Measurements from ENCODE around the gene ZBED2. TPM values are rescaled to one million over a fixed set of nuclear protein-coding genes. Genes with fewer than 3 reads are reported as not detected.

ZBED2 gene
- total and polyA plus RNA-seq, 2 of the 8 experiments (the other 6 are each of a cell fraction or from before 2014, with no cell fraction given), result not detected

DNA sequence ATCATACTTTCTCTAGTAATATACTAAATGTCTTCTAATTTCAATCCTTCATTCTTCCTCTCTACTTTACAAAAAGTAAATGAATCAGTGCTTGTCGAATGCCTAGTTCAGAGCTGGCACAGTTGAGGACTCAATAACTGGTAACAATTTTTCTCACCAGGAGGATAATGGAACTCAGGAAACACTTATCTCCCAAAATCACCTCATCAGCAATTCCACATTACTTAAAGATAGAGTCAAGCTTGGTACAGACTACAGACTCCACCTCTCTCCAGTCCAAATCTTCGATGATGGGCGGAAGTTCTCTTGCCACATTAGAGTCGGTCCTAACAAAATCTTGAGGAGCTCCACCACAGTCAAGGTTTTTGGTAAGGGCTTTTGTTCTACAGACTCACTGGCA, 16.3 kb downstream of the ZBED2 start:
- H3K27me3 ChIP-seq (replicated peaks in 1 of 4; ENCODE audit: control insufficient read depth in 3 of 4, extremely low read depth in 1 of 4, insufficient read depth in 3 of 4, low read length in 3 of 4), result no peaks in the 10 kb centered on the region
- no peaks in the 10 kb centered on the region for H3K79me1 ChIP-seq (ENCODE audit: low read depth, low read length)
- no peak overlapping the region for H3K23ac ChIP-seq (ENCODE audit: insufficient read length)
- H3K4me3 ChIP-seq (ENCODE audit: extremely low read depth in 1 of 4, insufficient read depth in 2 of 4, low read depth in 3 of 4, low read length in 4 of 4), result no peak overlapping the region
- no peak overlapping the region for H3K14ac ChIP-seq (ENCODE audit: insufficient read length)
- H4K5ac ChIP-seq (ENCODE audit: insufficient read length, low read depth, low read length), result no peak overlapping the region
- H3K36me3 ChIP-seq (ENCODE audit: control insufficient read depth in 2 of 4, insufficient read depth in 4 of 4, low read length in 3 of 4), result no peaks in the 10 kb centered on the region
- H2BK5ac ChIP-seq (ENCODE audit: low read depth, low read length), result no peak overlapping the region
- no peak overlapping the region for H4K91ac ChIP-seq (replicated peaks; ENCODE audit: insufficient read length, low read length)
- WGBS, 2 experiments (ENCODE audit: extremely low coverage in 1 of 2, insufficient coverage in 1 of 2, insufficient read length in 1 of 2, insufficient replicate concordance in 2 of 2, low coverage in 1 of 2, low lambda C conversion rate in 2 of 2, missing lambda C conversion rate in 1 of 2), result 94% methylated on average over 4 of the region's 4 CpGs; no CpG with 5 or more reads in 1 of the 2 experiments
- no peak overlapping the region for H3K4me2 ChIP-seq (ENCODE audit: insufficient read depth in 1 of 2, low read depth in 2 of 2, low read length in 2 of 2)
- no peak overlapping the region for H4K8ac ChIP-seq (ENCODE audit: extremely low read depth, insufficient read depth, low read length)
- no peak overlapping the region for H3K9ac ChIP-seq (replicated peaks in 1 of 4; ENCODE audit: extremely low read depth in 1 of 4, low read depth in 3 of 4, low read length in 3 of 4)
- H3K27ac ChIP-seq (ENCODE audit: low read depth, low read length), result no peak overlapping the region
- H2AFZ ChIP-seq (ENCODE audit: low read length), result no peak overlapping the region
- H3K23me2 ChIP-seq (ENCODE audit: low read depth, low read length), result no peaks in the 10 kb centered on the region
- H3K18ac ChIP-seq (ENCODE audit: extremely low read depth, low read length), result no peak overlapping the region
- no peak overlapping the region for H2BK120ac ChIP-seq (replicated peaks; ENCODE audit: low read depth, low read length)
- no peak overlapping the region for H2BK15ac ChIP-seq (ENCODE audit: low read length)
- no peak overlapping the region for H2AK5ac ChIP-seq (ENCODE audit: low read depth, low read length)
- ChIA-PET POLR2A (ENCODE audit: partially characterized antibody) (no interaction called here), CTCF (ENCODE audit: partially characterized antibody) (interaction anchor here (1.3 to 3.1 kb wide), 10 partner anchors 11 to 138 kb away, joined by 3 to 27 read pairs (median 6); no protein-coding TSS in a partner anchor)
- H3K9me3 ChIP-seq (ENCODE audit: insufficient read depth in 2 of 2, low read depth in 1 of 2, low read length in 1 of 2), result peaks cover 0 to 7% of the 10 kb centered on the region in 2 experiments; a peak in 1 of 4 replicates
- no peaks in the 10 kb centered on the region for H3K4me1 ChIP-seq (replicated peaks in 1 of 4; ENCODE audit: control insufficient read depth in 3 of 4, insufficient read depth in 4 of 4, low read length in 3 of 4)
- H3K4ac ChIP-seq (replicated peaks; ENCODE audit: insufficient read length, low read depth, low read length), result no peak overlapping the region
- no peaks in the 10 kb centered on the region for H3K79me2 ChIP-seq (ENCODE audit: control insufficient read depth in 1 of 2, insufficient read depth in 2 of 2, low read length in 2 of 2)
- H2BK12ac ChIP-seq (ENCODE audit: low read depth, low read length), result no peak overlapping the region
- FAIRE-seq (no peak), DNase-seq (ENCODE audit: low read depth in 1 of 2, low spot score in 2 of 2) (no peak)
- no peaks in the 10 kb centered on the region for H4K20me1 ChIP-seq (replicated peaks in 1 of 2; ENCODE audit: control insufficient read depth in 1 of 2, insufficient read depth in 2 of 2, low read length in 2 of 2)
- H2BK20ac ChIP-seq (ENCODE audit: low read length), result no peak overlapping the region
- no peak overlapping the region for H3K56ac ChIP-seq (replicated peaks; ENCODE audit: insufficient read length, low read depth, low read length)
- TF ChIP-seq USF2 (IDR thresholded peaks at IDR 0.05; ENCODE audit: low read length) (no peak), PHF8 (conservative IDR thresholded peaks at IDR 0.05; ENCODE audit: low read depth, low read length) (no peak), CEBPB (IDR thresholded peaks at IDR 0.05; ENCODE audit: low read depth, low read length) (no peak), HDAC2 (IDR thresholded peaks at IDR 0.05; ENCODE audit: borderline replicate concordance in 1 of 2, low read depth in 2 of 2, low read length in 2 of 2) (no peak), EP300 (IDR thresholded peaks at IDR 0.05; ENCODE audit: borderline replicate concordance in 1 of 2, low read depth in 2 of 2, low read length in 2 of 2) (no peak), CHD1 (IDR thresholded peaks at IDR 0.05; ENCODE audit: low read depth, low read length) (no peak), ASH2L (IDR thresholded peaks at IDR 0.05; ENCODE audit: low read length) (no peak), NANOG (IDR thresholded peaks at IDR 0.05; ENCODE audit: insufficient read depth, low read depth, low read length, poor library complexity, severe bottlenecking) (no peak), TCF12 (IDR thresholded peaks at IDR 0.05; ENCODE audit: low read depth, low read length) (no peak), ZNF274 (IDR thresholded peaks at IDR 0.05; ENCODE audit: borderline replicate concordance, extremely low read depth, low read length) (no peak), RNF2 (IDR thresholded peaks at IDR 0.05; ENCODE audit: borderline replicate concordance, low read depth, low read length, missing control alignments, poor library complexity, severe bottlenecking) (no peak), SP4 (IDR thresholded peaks at IDR 0.05; ENCODE audit: low read length) (no peak)

Measured in H1 (cell line).